Activated CD8-positive, alpha-beta memory T cell treated with anti-CD3 and anti-CD28 coated beads, Interleukin-2, amount 50 U/mL, for 4 hours (primary cell): ENCODE measurements around the gene ATP9A.
"Not testable (repeated sequence)": the region's sequence is repeated elsewhere in the genome, so short reads cannot be mapped to it uniquely, and the experiment has no call there.

Source experiments
- DNase-seq: peaks from one replicate; pipeline ENCODE4 v3.0.0-alpha.2; 2020

Gene ATP9A

GRCh38 chr20:51767867-51768758 is at the start of gene ATP9A:
ATP9A (minus strand) TSS chr20:51768390; CDS start chr20:51768369, 21 bp downstream.
- DNase-seq: no peak

GRCh38 chr20:51816856-51817255 is 48.7 kb upstream of the ATP9A start:
- DNase-seq: not testable (repeated sequence)

- no peak for DNase-seq
Measured at GRCh38 chr20:51815383-51816076, 47.3 kb upstream of the ATP9A start.

GRCh38 chr20:51812861-51813260 is 44.7 kb upstream of the ATP9A start:
- DNase-seq: no peak

- no peak for DNase-seq
Measured at GRCh38 chr20:51811514-51812128, 43.4 kb upstream of the ATP9A start.

- no peak for DNase-seq
Measured at GRCh38 chr20:51811042-51811355, 42.8 kb upstream of the ATP9A start.

- no peak for DNase-seq
Measured at GRCh38 chr20:51810155-51811041, 42.2 kb upstream of the ATP9A start.

- no peak for DNase-seq
Measured at GRCh38 chr20:51807720-51808250, 39.6 kb upstream of the ATP9A start.

GRCh38 chr20:51804754-51805153 is 36.6 kb upstream of the ATP9A start:
- no peak for DNase-seq

GRCh38 chr20:51803148-51803854 is 35.1 kb upstream of the ATP9A start:
- DNase-seq: no peak

- DNase-seq: no peak
Measured at GRCh38 chr20:51802170-51802751, 34.1 kb upstream of the ATP9A start, which contains the start of gene SALL4. SALL4 (minus strand) TSS chr20:51802521; CDS start chr20:51802408, 113 bp downstream.

- no peak for DNase-seq
Measured at GRCh38 chr20:51801823-51802123, 33.6 kb upstream of the ATP9A start.

- no peak for DNase-seq
Measured at GRCh38 chr20:51801122-51801822, 33.1 kb upstream of the ATP9A start.

- no peak for DNase-seq
Measured at GRCh38 chr20:51800872-51801121, 32.6 kb upstream of the ATP9A start.

GRCh38 chr20:51800060-51800871 is 32.1 kb upstream of the ATP9A start:
- DNase-seq: peak; percentile 58

- DNase-seq: no peak
Measured at GRCh38 chr20:51799401-51799860, 31.2 kb upstream of the ATP9A start.

- DNase-seq: no peak
Measured at GRCh38 chr20:51797357-51798025, 29.3 kb upstream of the ATP9A start.

- no peak for DNase-seq
Measured at GRCh38 chr20:51796340-51796739, 28.1 kb upstream of the ATP9A start.

- DNase-seq: no peak
Measured at GRCh38 chr20:51792960-51793359, 24.8 kb upstream of the ATP9A start.

GRCh38 chr20:51791626-51792025 is 23.4 kb upstream of the ATP9A start:
- DNase-seq: no peak
